ENCODE data around the gene SLC44A5. TPM values are rescaled to one million over a fixed set of nuclear protein-coding genes. Genes with fewer than 3 reads are reported as not detected.

SLC44A5 gene
- total RNA-seq, 1 experiment from 2014 or later: 0.61 TPM

DNA sequence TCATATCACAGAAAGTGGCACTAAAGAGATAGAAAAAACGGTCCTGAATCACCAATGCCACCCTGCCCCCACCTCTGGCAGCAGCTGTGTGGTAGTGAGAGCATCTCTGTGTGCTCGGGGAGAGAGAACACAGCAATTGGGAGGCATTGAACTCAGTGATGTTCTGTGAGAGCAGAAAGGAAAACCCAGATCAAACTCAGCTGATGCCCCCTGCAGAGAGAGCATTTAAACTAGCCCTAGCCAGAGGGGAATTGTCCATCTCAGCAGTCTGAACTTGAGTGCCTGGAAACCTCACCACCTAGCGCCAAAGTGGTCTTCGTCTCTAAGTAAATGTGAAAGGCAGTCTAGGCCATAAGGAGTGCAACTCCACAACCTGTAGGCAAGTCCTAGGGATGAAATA lies 21.3 kb downstream of the SLC44A5 start:
- DNase-seq (ENCODE audit: low read depth): no peak

DNA sequence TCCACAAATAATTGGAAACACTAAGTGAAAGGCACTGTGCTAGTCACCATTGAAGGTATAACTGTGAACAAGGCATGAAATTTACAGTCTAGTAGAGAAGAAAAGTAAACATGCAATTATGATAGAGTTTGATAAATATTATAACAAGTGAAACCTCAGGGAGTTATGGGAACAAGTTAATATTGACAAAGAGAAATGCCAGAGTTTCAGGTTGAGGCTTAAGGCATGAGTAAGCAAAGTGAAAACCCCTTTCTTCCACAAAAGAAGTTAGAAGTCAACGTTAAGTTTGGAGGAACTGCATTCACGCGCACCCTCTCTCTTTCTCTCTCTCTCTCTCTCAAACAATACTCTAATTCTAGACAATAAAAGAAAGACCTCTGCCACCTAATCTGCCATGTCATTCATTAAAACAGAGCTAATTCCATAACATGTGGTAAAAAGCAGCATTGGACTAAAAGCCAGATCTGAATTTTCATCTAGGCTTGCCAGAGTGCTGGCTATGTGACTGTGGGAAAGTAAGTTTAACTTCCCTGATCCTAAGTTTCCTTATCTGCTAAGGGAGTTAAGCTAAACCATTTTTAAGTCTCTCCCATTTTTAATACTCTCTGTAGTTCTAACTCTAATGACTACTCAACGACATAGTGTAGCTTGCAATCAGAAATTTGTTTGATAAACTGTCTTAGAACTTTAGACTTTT lies 22.0 kb downstream of the SLC44A5 start:
- DNase-seq (ENCODE audit: low read depth): no peak

DNA sequence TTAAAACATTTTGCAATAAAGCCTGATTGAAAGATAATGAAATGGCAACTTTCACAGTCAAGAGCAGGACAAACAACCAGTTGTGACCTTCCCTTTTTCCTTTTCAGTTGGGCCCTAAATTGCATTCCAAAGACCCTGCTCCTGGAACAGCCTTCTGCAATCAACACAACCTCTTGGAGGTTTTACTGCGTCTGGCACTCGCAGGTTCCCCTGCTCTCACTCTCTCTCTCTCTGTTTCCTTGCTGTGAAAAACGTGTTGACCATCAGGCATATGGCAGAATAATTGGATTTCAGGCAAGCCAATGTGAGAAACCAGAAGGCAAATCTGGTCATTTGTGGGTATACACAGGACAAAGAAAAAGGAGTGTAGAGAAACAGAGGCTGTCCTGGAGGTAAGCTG lies 23.2 kb downstream of the SLC44A5 start:
- DNase-seq (ENCODE audit: low read depth): no peak

DNA sequence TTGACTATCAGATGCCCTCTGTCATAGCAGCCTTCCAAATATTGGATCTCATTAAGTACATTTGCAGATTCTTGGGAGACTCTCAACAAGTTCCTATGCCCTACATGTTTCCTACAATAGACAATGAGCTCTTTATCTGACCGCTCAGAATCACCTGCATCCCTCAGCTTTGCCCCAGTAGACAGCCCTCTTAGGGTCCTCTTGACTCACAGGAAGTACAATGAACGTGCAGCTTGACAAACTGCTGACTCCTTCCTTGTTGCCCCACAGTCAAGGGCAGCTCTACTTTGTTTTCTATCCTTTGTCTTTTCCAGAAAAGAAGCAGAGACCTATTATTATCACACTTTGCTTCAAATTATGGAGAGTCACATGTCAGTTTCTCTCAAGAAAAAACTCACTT lies 27.6 kb downstream of the SLC44A5 start:
- peak; percentile 67 for DNase-seq (ENCODE audit: low read depth)

DNA sequence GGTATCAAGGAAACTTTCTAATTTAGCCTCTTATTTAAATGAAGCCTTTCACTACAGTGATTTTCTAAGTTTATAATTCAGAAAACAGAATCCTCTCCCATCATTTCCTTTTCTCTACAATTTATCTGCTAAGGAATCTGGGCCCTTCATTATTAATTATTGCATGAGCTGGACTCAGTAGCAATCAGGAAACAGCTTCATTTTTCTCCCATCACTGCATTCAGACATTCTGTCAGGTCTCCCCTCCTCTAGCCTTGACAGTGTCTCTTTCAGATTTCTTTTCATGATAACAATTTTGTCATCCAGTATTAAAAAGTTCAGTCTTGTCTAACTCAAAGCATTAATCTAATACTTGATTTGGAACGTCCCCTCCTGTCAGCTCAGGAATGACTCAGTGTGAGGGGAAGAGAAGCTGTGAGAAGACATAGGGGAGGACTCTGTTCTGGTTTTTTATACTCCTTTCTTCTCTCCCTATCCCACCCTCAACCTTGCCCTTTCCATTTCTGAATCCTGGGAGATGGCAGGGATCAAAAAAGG lies 28.1 kb downstream of the SLC44A5 start:
- peak; percentile 23 for DNase-seq (ENCODE audit: low read depth)

DNA sequence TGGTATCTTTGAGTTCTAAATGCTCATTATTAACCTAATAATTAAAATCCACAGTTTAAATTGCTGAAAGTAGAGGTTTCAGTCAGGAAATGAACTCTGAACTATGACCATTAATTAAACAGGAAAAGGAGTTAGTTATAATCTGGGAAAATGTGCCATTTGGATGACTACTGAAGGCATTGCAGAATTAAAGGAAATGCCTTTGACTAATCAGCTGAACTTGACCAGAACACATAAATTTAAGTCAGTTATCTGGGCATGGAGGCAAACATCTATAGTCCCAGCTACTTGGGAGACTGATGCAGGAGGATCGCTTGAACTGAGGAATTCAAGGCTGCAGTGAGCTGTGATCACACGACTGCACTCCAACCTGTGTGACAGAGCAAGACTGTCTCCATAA lies 31.9 kb downstream of the SLC44A5 start:
- DNase-seq (ENCODE audit: low read depth): peak; percentile 10

DNA sequence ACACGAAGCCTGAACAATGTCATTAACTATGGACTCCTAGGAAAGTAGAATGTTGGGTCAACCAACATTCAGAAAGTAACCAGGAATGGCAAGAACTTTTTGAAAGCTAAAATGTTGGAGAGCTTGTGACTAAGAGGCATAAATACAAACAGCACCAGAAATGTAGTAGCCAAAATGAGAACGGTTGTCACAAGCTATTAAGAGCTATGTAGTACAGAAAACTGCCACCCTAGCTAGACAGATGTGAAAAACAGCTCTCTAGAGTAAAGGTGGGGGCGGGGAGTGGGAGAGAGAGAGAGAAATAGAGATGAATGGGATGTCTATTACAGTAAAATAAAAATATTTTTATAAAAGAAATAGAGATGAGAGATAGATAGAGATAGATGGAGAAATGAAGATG lies 35.1 kb downstream of the SLC44A5 start:
- DNase-seq (ENCODE audit: low read depth): no peak

DNA sequence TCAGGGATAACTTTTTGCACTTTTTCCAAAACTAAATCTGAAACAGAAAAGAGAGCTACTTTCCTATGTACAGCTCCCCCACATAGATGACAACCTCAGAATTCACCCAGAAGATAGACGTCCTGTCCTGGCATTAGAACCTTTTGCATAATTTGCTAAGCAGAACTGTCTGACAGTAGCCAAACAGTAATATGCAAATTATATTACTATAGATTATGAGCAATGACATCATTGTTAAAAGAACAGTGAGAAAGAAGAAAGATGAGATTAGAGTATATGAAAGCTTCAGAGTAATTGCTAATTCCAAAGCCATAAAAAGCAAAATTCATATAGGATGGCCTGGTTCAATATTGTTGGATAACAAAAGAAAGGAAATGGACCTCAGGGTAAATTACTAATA lies 43.7 kb downstream of the SLC44A5 start:
- DNase-seq (ENCODE audit: low read depth): no peak

DNA sequence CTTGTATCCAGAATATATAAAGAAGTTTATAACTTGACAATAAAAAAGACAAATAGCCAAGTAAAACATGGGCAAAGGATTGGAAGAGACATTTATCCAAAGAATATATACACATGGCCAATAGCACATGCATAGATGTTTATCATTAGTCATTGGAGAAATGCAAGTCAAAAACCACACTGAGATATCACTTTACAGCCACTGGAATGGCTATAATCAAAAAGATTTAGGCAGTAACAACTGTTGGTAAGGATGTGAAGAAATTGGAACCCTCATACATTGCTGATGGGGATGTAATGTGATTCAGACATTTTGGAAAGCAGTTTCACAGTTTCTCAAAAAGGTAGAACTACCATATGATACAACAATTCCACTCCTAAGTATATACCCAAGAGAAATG lies 51.1 kb downstream of the SLC44A5 start:
- peak; percentile 16 for DNase-seq (ENCODE audit: low read depth)

DNA sequence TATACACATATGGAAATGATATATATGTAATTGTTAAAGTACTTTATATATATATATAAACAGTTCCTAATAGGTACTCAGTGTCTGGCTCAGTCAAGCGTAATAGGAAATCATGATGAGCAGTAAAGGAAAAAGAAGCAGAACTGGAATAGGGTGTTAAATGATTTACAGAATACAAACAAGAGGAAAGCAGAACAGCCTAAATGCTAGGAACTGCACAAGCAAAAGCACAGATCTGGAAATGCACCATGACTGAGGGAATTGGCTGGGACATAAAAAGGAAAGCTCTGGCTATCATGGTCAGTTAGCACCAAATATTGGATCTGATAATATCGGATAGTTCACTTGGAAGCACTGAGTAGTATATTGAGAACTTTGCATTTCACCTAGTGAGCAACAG lies 51.8 kb downstream of the SLC44A5 start:
- no peak for DNase-seq (ENCODE audit: low read depth)

DNA sequence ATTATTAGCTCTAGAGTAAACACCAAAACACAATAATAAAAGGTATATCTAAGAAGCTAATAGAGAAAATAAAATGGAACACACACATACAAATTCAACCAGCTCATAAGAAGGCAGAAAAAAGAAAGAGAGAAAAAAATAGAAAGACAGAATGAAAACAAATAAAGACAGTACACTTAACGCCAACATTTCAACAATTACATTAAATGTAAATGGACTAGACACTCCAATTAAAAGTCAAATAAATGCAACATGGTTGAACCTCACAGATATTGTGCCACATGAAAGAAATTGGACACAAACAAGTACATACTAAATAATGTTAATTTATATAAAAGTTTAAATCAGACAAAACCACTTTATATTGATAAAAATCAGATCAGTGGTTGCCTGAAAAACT lies 56.0 kb downstream of the SLC44A5 start:
- DNase-seq (ENCODE audit: low read depth): no peak

DNA sequence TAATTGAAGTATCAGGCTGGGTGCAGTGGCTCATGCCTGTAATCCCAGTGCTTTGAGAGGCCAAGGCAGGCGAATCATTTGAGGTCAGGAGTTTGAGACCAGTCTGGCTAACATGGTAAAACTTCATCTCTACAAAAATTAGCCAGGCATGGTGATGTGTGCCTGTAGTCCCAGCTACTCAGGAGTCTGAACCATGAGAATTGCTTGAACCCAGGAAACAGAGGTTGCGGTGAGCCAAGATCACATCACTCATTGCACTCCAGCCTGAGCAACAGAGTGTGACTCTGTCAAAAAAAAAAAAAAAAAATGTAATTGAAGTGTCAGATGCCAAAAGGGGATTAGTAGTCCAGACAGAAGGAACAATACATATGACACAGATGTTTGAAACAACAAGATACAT lies 56.7 kb downstream of the SLC44A5 start:
- DNase-seq (ENCODE audit: low read depth): peak; percentile 14

DNA sequence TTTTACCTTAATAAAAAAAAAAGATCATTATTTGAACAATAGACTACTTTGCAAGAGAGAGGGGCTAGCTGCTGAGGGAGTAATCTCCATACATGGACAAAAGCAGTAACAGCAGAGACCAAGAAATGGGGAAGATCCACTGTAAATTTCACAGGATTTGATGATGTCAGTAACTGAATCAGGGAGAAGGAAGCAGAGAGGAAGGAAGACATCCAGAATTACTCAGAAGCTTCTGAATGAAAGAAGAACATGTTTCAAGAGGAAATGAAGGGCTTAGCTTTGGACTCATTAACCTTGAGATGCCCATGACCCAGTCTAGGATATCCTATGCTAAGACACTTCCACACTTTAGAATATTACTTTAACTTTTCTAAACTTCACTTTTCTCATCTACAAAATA lies 60.4 kb downstream of the SLC44A5 start:
- peak; percentile 5 for DNase-seq (ENCODE audit: low read depth)

DNA sequence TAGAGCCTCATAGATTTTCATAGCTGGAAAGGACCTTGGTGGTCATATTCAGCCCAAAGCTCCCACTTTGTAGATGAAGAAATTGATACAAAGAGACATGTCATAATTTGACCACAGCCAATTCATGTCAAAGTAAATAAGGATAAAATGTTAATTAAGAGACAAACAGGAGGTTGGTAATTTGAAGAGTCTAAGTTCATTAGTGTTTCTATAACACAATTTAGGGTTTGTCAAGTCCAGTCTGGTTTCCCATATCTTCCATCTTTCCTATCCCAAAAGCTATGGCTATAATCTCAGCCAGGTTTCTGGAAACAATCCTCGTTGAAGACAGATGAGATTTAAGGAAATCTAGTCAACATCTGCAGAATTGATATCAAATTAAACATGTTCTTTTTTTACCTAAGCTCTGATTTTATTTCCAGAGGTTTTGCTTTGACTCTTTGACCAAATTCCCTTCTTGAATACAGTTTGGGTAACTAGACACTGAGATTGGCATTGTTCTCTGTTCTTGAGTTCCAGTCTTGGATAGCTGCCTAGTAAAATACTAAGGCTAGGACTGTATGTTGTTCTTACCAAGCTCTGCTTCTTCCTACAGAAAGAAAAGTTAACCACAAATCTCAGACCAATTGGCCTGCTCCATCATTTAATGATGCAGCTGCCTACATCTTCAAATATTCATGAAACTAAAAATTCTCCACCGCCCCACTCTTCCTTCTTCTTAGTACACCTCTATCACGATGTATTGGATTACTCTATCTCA lies 62.0 kb downstream of the SLC44A5 start:
- DNase-seq (ENCODE audit: low read depth): peak; percentile 47

DNA sequence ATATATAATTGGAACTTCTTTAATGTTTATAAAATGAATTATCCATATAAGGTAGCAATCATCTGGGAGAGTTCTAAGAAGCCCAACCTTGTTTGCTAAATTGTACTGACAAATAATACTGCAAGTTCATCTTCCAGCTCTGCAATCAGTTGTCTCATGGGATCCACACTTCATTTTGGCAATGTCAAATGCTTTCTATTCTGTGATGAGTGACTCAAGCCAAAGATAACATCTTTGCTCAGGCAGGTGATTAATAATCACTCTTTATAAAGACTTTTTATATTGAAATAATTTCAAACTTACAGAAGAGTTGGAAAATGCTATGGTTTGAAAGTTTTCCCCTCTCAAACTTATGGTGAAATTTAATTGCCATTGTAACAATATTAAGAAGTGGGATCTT lies 67.2 kb downstream of the SLC44A5 start:
- no peak for DNase-seq (ENCODE audit: low read depth)

DNA sequence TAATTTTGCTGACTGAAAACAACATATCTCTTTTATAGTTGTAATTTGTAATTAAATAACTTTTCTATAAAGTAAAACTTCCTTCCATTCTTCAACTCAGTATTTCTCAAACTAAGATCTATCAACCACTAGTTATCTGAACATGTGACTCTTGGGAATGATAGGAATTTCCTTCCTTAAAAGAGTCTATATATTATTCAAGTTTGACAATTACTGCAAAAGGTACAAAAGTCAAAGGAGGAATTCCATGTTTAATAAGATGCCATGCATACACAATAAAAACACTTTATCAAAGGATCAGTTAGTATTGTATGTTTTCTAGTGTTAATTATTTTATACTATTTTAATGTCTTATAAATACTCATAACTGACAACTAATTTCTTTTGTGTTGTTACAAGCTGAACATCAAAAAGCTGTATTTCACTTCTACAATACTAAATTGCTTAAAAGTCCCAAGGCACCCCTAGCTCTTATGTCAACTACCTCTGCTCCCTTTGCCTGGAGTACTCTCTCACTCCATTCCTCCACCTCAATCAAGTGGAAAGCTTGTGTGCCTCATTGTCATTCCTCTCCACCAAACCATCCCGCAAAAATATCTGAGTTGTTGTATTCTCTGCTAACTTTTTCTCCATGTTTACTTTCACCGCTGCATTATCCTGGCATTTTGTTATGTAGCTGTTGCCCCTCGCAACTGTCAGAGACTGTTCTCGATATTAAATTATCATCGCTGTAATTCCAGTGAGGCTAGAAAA lies 67.9 kb downstream of the SLC44A5 start:
- no peak for DNase-seq (ENCODE audit: low read depth)

DNA sequence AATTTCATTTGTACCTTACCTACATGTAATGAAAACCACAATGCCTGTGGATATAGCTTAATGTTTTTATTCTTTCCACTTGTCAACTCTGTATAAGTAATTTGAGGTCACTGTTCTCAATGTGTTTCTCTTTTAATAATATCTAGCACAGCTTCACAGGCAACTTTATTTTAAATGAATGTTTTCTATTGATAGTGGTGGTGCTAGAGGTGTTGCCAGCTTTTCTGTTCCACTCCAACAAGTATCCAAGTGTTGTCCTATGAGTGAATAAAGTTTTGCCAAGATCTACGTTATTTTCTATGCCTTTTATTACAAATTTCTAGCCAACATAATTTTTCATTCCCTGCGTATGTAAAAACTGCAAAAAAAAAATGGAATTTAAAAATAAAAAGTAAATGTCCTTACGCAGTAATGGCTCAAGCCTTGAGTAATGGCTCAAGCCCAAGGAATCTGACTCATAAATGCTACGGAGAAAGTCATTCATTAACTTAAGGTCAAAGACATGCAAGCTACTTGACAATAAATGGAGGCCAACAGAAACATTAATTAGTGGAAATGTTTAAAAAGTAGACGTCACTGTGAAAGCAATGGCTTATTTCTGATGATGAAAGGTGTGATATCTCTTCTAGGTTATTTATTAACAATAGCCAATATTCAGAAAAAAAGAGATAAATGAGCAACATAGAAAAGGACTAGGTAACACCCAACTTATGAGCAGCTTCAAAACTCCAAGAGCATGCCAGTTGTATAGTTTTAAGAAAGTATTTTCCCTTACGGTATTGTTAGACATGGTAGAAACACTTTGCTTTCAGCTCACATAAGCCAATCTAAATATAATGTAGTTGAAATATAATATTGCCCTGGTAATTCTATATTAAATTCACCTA lies 71.4 kb downstream of the SLC44A5 start:
- DNase-seq (ENCODE audit: low read depth): no peak

DNA sequence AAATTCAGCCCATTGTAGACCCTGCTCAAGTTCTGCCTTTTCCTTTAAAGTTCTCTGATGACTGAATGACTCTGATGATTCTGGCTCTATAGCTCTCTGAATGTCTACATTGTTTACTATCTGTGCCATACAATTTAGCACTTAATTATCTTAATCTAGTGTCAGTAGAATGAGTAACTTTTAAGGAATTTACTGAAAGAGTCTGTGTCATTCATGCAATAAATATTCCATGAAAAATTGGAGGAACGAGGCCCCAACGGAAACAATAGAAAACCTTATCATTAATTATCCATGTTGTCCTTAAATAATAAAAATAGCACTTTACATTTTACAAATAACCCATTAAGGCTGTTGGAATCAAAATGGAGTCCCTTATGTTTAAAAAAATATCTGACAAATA lies 77.8 kb downstream of the SLC44A5 start:
- no peak for DNase-seq (ENCODE audit: low read depth)

DNA sequence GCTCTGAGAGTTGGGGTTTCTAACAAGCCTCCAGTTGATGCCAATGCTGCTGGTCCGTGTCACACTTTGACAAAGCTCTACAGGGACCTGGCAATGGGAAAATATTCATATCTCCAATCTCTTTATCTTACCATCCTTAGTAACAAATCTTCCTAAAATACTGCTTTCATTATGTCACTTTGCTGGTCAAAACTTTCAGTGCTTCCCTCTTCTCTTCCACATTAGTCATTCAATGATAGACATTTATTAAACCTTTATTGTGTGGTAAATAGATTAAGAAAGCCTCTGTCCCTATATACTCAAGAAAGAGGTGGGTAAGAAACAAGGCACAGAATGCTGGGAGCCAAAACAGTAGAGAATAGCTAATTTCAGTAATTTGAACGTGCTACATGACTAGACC lies 79.3 kb downstream of the SLC44A5 start:
- DNase-seq (ENCODE audit: low read depth): no peak

DNA sequence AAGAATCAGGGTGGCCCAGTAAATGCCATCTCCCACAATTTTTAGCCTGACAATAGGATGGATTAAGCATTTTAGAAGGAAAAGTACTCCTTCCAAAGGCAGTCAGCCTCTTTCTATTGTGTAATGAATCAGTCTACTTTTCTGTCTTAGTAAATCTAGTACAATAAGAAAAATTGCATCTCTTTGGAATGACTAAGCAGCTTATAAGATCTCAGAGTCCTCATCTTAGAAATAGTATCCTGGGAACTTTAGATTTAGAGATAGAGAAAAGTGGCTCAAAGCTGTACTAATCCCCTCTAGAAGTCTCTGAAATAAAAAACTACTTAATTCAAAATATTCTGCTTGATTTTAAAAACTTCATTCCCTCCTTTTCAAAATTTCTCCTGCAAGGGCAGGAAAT lies 81.4 kb downstream of the SLC44A5 start:
- DNase-seq (ENCODE audit: low read depth): peak; percentile 6

DNA sequence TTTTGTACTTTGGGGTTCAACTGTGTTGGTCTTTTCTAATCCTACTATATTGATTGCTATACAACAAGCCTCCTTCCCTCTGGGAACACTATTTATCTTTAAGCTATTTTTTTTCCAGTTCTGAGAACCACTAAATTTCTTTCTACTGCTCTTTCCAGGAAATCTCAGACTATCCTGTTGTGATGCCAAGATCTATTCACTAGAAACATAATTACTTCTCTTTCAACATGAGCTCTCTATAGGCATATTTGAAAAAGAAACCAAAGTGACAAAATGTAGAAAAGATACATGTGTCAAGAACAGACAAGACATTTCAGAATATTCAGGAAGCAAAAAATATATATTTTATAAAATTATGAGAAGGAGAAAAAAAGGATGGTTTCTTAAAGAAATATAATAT lies 82.9 kb downstream of the SLC44A5 start:
- no peak for DNase-seq (ENCODE audit: low read depth)

Measured in HT1080 (cell line).